Ramos (cell line): ENCODE data around the gene RICTOR.

Source experiments
- in situ Hi-C: fragments of 300-500 bp; cut with MboI; formaldehyde crosslinking; loops from one replicate; pipeline ENCODE4 v1.14.3; 2022; ENCODE audit warnings: low sequenced_read_pairs; ENCODE audit not compliant: unreplicated experiment

The RICTOR gene, protein sequence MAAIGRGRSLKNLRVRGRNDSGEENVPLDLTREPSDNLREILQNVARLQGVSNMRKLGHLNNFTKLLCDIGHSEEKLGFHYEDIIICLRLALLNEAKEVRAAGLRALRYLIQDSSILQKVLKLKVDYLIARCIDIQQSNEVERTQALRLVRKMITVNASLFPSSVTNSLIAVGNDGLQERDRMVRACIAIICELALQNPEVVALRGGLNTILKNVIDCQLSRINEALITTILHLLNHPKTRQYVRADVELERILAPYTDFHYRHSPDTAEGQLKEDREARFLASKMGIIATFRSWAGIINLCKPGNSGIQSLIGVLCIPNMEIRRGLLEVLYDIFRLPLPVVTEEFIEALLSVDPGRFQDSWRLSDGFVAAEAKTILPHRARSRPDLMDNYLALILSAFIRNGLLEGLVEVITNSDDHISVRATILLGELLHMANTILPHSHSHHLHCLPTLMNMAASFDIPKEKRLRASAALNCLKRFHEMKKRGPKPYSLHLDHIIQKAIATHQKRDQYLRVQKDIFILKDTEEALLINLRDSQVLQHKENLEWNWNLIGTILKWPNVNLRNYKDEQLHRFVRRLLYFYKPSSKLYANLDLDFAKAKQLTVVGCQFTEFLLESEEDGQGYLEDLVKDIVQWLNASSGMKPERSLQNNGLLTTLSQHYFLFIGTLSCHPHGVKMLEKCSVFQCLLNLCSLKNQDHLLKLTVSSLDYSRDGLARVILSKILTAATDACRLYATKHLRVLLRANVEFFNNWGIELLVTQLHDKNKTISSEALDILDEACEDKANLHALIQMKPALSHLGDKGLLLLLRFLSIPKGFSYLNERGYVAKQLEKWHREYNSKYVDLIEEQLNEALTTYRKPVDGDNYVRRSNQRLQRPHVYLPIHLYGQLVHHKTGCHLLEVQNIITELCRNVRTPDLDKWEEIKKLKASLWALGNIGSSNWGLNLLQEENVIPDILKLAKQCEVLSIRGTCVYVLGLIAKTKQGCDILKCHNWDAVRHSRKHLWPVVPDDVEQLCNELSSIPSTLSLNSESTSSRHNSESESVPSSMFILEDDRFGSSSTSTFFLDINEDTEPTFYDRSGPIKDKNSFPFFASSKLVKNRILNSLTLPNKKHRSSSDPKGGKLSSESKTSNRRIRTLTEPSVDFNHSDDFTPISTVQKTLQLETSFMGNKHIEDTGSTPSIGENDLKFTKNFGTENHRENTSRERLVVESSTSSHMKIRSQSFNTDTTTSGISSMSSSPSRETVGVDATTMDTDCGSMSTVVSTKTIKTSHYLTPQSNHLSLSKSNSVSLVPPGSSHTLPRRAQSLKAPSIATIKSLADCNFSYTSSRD (N-terminal part only)

DNA sequence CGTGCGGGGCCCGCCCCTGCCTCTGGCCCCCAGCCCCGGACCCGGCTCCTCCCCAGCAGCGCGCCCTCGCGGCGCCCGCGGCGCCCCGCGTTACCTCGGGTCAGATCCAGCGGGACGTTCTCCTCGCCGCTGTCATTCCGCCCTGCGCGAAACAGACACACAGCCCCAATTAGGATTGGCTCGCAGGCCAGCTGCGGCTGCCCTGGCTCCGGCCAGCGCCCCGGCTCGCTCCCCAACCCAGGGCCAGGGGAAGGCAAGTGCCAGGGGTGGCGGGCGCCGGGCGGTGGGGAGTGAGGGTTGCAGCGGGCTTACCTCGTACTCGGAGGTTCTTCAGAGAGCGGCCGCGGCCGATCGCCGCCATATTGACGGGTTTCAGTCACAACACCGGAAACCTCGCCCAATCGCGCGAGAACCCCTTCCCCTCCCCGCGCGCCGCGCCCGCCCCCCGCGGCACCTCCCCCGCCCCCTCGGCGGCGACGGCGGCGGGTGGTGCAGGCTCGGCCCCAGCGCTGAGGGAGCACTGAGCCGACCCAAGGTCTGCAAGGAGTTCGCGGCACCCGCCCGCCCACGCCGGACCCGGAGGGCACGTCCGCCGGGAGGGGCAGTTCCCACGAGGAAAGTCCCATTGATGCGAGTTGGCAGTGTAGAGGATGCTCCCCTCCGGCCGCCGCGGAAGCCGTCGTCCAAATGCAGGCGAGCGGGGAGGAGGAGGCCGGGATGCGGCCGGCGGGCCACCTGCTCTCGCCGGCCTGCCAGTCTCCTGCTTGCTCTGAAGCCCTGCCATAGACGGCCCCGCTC, at the start of gene RICTOR:
TSS of gene RICTOR (minus strand) at position 383 of the 798 bp plus-strand sequence. CDS start at position 361, 22 bp downstream.
- in situ Hi-C loops, result no loop called here

DNA sequence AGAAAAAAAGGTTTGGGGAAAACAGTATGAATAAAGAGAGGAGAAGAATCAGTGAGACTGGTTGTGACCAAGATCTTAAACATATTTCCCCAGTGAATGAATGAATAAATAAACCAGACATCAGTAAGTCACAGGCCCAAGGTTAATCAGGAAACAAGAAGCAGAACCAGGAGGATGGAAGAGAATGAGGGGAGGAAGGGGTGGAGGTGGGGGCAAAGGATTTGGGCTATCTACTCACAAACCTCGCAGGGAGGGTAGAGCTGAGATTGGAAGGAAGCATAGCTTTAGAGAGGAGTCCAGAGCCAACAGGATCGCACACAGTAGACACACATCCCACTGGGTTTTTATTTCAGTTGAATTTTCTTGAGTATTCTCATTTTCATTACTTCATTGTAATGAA, 47.7 kb upstream of the RICTOR start:
- in situ Hi-C loops, result no loop called here

DNA sequence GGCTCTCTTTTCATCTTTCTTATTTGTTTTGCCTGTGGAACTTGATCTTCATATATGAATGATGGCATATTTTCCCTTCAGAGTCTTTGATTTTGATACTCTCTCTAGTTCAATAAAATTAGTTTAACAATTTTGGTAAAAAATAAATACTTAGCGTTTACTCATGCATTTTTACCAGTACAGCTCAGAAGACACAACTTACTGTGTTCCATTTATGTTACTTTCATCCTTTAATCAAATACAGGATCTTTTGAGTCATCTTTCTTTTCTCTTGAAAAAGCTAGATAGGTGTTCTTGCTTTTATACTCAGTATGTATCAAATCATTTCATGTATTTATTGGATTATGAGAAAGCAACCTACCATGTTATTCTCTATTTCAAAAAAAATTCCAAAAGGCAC, 47.1 kb upstream of the RICTOR start:
- in situ Hi-C loops, result no loop called here

DNA sequence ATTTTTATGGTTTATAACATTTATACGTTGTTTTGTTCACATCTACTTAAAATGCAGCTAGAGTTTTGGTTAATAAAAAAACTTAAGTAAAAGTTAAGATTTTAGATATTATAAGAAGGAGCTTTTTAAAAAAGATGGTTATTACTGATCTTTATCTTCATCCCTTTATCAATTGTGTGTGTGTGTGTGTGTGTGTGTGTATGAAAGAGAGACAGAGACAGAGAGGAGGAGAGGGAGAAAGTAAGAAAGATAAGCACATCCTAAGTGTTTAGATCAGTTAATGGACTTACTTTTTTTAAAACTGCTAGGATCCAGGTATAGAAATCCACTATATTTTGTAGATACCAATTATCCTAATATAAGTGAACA, 45.8 kb upstream of the RICTOR start:
- in situ Hi-C loops, result no loop called here

DNA sequence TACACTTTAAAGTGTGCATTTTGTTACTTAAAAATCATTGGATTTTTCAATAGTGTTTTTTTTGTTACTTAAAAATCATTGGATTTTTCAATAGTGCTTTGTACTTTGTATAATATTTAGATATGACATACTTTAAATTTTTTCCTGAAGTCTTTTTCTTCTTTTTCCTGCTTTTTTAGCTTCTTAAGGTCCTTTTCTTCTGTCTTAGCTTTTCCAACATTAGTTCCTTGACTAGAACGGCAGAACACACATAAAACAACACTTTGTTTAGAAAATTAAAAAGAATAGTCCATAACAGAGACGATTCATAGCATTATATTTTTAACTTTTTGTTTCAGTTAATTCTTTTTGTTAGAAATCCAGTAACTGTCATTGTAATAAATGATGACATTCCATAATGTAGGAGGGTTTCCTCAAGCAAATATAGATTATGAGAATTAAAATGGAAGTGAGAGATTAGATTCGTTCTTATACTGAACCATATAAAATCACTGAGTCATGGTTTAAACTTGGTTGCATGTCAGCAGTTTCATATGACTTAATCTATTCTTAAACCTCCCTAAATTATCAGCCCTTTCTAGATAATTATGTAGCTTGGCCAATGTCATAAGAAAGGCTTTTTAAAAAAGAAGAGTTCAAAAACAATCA, 45.3 kb upstream of the RICTOR start:
- in situ Hi-C loops, result no loop called here

DNA sequence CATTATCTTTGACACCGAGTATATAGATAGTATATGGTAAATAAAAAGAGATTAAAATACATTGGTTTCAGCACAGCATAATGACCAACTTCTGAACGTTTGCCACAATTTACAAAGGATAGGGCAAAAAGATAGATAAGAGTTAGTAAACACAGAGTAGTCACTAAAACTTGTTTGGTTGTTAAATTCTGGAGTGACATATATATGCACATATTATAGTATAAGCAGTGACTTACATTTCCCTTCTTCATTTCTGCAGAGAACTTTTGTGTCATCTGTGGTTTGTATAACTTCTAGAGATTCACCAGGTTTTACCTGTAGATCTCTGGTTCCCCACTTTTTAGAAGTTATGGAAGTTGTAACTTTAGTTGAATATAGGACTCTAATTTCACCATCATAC, 44.4 kb upstream of the RICTOR start:
- in situ Hi-C loops, result no loop called here

DNA sequence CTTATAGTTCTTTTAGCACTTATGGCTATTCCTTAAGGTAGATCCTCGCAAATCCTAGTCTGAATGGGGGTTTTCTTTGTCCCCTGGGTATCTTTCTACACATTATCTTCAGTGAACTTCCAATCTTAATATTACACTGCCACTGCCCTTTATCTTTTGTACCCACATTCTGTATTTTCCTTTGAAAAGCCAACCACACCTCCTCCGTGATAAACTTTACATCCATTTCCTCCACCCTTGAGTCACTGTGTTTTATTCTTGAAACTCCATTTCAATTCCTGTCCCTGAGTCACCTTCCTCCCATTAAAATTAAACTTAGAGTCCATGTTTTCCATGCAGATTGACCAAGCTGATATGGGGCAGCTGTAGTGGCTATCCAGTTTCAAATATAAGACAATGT, 43.2 kb upstream of the RICTOR start:
- in situ Hi-C loops, result no loop called here

DNA sequence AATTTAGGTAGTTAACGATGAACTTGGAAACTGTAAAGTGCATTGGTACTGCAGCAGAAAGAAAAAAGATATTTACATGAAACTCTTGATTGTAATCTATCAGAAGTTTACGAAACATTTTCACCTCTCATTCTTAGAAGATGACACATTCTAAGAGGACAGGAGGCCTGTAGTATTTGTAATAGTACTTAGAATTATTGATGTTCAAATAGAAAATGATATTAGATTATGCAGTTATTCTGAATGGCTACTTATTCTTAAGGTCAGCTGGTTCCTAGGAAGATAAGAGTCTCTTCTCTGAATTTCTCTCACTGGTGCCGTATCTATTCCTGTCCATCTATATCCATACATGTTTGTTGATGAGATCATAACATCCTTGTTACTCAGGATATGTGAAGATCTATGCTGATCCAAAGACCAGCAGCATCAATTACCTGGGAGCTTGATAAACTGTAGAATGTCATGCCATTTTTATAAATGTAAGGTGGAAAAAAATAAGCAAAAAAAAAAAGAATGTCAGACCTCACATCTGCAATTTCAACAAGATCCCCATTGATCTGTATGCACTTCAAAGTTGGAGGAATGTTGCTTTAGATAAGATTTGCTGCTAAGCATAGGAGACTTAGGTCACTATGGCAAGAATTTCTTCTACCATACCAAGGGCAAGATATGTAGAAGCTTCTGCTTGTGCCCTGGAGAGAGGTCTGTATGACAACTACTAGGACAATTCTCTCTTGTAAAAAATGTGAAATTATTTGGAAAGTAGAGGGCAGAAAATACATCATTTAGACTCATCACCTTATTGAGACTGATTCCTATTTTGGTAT, 42.4 kb upstream of the RICTOR start:
- in situ Hi-C loops, result no loop called here

DNA sequence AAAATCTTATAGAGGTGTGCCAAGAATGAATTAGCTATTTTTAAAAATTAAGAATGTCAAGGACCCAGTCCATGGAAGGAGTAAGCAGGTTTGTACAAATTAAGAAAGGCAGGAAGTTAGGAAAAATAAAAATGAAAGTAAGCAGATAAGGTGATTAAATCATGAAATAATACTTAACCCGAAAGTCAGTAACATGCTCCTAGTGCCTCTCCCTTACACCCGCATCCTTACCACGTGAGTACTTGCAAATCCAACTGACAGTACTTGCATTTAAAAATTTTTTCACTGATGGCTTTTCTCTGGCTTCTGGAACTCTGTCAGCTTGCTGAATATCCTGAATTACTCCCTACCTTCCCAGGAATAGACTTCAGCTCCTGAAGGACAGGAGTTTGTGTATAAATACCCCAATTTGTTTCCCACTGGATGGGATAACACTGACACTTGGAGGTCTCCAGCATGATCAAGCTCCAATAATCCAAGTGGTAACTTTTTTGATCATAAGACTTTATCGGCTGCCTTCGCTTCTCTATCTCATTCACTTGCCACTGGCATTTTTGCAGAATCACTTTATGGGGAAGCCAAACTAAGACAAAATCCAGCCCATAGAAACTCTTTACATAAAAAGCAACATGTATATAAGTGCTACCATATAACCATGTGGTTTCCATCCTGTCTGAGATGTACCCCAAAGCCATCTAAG, 41.6 kb upstream of the RICTOR start:
- in situ Hi-C loops, result no loop called here

DNA sequence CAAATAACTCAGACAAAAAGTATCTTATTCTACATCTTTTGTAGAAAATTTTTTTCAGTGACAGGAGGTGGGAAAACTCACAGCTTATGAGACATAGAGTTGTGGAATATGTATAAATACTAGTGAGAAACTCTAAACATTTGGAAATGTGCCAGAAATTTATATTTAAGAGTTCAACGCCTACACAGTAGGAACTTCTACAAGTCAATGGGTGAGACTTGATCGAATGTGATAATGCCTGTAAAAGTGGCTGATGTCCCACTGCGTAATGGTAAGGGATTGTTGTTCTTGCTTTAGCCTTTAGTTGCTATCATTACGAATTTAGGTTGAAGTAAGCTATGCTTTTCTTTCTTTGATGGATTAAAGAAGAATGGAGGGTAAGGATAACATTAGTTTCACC, 40.0 kb upstream of the RICTOR start:
- in situ Hi-C loops, result no loop called here

DNA sequence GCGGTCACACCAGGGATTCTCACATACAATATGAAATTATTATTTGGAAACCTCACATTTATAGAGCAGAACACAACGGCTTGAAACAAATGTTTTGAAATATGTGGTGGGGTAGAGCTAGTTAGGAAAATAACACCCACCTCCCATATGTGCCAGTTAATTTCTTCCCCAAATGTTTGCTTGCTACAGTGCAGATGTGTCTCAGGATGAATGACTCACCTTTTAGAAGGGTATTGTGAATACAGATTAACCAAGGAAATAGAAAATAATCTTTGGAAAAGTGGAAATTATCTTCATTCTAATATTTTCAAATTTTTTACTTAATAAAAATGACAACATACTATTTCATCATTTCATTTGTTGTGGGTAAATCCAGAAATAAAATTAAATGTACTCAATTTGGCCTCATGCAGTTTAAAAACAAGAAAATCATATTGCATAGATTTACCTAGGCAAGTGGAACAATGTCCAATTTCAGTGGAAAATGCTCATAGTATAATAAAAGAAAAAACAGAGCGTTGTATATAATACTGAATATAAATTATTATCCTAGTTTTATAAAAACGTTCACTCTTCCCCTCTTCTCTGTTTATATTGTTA, 39.3 kb upstream of the RICTOR start:
- in situ Hi-C loops, result no loop called here

DNA sequence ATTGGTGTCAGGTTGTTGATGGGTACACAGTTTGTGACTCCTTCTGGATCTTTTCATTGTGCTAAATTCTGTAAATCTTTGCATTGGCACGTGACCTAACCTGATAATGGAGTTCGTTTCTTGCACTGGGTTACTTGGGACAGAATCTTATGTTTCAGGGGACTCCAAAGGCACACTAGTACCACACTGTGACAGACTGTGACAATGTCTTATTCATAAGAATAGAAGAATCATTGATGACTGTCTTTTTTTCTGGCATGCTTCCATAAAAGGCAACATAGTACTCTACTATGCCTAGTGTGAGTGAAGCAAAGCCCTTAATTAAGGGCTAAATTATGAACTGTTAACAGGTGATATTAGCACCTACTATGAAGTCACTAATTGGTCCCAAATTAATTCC, 35.4 kb upstream of the RICTOR start:
- in situ Hi-C loops, result no loop called here

DNA sequence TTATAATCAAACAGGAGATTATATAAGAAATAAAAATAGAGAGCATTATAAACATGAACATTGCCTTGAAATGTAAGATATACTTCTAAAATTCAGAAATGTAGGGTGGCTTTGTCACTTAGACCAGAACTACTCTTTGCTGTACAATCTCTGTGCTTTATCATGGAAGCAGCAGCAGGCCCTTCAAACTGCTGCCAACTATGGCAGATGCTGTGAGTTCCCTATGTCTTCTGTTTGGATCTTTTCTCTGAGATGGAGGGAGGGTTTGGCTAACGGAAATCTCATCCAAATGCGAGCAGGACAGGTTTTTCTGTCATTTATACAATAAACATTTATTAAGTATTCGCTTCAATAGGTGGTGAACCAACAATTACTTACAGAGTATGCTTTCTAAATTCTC, 34.8 kb upstream of the RICTOR start:
- in situ Hi-C loops, result no loop called here

DNA sequence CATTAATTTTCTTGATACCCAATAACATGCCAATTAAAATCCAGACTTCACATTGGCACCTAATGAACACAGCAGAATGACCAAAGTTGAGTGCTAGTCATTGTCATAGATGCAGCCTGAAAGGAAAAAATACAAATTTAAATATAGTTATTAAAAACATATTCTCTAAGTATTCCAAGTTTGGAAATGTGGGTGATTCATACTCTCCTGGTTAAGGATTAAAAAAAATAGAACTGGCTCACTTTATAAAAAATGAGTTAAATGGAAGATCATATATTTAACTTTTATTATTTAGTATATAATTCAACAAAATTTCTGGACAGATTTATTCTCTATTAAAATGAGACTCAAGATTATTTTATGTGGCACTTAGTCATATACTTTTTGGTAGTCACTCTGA, 33.2 kb upstream of the RICTOR start:
- in situ Hi-C loops, result no loop called here

DNA sequence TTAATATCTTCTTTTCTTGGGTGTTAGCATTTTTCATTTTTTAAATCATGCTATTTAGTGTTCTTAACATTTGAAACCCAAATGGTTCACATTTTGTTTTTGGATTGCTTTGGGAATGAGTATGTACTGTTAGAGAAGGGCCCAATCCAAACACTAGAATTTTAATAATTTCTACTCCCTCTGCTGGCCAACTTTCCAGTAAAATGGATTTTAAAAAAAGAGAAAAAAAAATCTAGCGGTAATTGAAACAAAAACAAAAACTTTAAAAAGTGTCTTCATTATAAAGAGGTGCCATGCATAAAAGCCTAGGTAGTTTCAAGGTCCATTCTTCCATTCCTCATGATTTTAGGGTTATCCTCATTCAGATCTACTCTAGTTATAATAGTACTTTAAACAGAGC, 32.1 kb upstream of the RICTOR start:
- in situ Hi-C loops, result no loop called here

DNA sequence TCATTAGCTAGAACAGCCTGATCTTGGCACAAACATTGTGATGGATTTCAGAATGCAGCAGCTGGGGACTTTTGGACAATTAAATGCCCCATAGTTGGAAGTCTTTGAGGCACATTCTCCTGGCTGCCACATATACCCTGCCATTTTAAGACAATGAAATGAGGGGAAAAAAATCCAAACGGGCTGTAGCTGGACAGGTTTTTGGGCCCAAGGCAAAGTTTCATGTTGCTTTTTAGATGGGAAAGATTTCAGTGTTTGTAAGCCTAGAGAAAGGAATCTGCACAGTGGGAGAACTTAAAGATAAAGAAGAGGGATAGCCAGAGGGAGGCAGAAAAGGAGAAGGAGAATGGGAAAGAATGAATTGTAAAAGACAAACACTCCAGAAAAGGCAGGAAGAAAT, 30.0 kb upstream of the RICTOR start:
- in situ Hi-C loops, result no loop called here

DNA sequence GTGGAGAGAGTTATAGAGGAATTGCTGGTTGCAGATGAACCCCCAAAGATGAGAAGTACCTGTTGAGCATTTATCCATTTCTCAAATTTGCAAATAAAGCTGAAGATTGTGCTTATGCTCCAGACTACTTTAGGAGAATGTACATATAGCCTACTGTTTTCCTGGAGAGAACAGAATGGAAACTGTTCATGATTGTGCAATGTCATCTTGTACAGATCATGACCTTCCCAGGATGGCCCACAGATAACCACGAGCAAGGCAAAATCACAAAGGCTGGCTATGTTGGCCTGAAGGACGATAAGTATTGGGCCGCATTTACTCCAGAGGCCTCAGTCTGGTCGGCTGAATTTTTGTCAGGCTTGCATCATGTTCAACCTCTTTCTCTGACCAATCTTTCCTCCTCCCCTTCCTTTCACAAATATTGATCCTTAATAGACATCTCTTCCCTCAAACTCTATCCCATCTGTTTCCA, 28.5 kb upstream of the RICTOR start:
- in situ Hi-C loops, result no loop called here
